IMR-90 (cell line): ENCODE measurements around the gene MEGF9. TPM values are rescaled to one million over a fixed set of nuclear protein-coding genes. Genes with fewer than 3 reads are reported as not detected.

Source experiments
- ATAC-seq: fragments of 200-7000 bp; cut with Tn5 transposase; 2 replicates; pipeline ENCODE4 v1.9.1; 2020; ENCODE audit warnings: low read depth, mild to moderate bottlenecking, moderate library complexity
- BruUV-seq: library from RNA; stranded (reverse); fragments of 400-500 nt; replicated peaks from 2 replicates; lab custom pipeline; 2021; lab: Mats Ljungman, UMichigan
- CTCF ChIA-PET: fragments of 300-600 bp; formaldehyde crosslinking; extraction: SDS; loops from one replicate; lab custom pipeline; 2021; ENCODE audit warnings: antibody characterized with exemption; lab: Yijun Ruan, JAX
- POLR2A ChIA-PET: fragments of 300-600 bp; sonication (Branson Sonifier 250); formaldehyde crosslinking; loops from one replicate; lab custom pipeline; 2022; ENCODE audit warnings: antibody characterized with exemption; ENCODE audit not compliant: unreplicated experiment; lab: Charles Lee
- DNase-seq: peaks from one replicate; pipeline ENCODE4 v3.0.0; 2013
- H2AFZ ChIP-seq: replicated peaks from 2 replicates; pipeline ENCODE3; 2013; ENCODE audit warnings: low read length, mild to moderate bottlenecking; ENCODE audit not compliant: poor library complexity
- H2AK5ac ChIP-seq: 2 replicates; pipeline ENCODE4 v1.6.1; 2013; ENCODE audit warnings: low read depth, low read length, inconsistent platforms
- H2AK9ac ChIP-seq: replicated peaks from 2 replicates; pipeline ENCODE3; 2013; ENCODE audit warnings: mild to moderate bottlenecking, low read depth, low read length, moderate library complexity; ENCODE audit not compliant: poor library complexity
- H2BK120ac ChIP-seq: 2 replicates; pipeline ENCODE4 v1.6.1; 2013; ENCODE audit warnings: low read depth, low read length, inconsistent platforms
- H2BK15ac ChIP-seq: 3 replicates; pipeline ENCODE4 v1.6.1; 2013; ENCODE audit warnings: low read depth, low read length, inconsistent platforms
- H2BK20ac ChIP-seq: 2 replicates; pipeline ENCODE4 v1.6.1; 2013; ENCODE audit warnings: low read depth, mild to moderate bottlenecking, inconsistent platforms, low read length, moderate library complexity
- H2BK5ac ChIP-seq: 2 replicates; pipeline ENCODE4 v1.6.1; 2013; ENCODE audit warnings: mild to moderate bottlenecking, low read depth, low read length, inconsistent platforms; ENCODE audit not compliant: poor library complexity, severe bottlenecking
- H3K14ac ChIP-seq: replicated peaks from 2 replicates; pipeline ENCODE4 v1.6.1; 2013; ENCODE audit warnings: low read depth, low read length, inconsistent platforms
- H3K18ac ChIP-seq: 2 replicates; pipeline ENCODE4 v1.6.1; 2013; ENCODE audit warnings: low read depth, low read length, control low read depth
- H3K23ac ChIP-seq: 2 replicates; pipeline ENCODE4 v1.6.1; 2013; ENCODE audit warnings: low read depth, low read length, inconsistent platforms
- H3K27ac ChIP-seq: 2 replicates; pipeline ENCODE4 v1.5.1; 2013; ENCODE audit warnings: mild to moderate bottlenecking, control low read depth, low read length; ENCODE audit not compliant: insufficient read depth
- H3K27me3 ChIP-seq: 2 replicates; pipeline ENCODE4 v1.6.1; 2013; ENCODE audit warnings: low read length; ENCODE audit not compliant: control insufficient read depth, insufficient read depth
- H3K36me3 ChIP-seq: 2 replicates; pipeline ENCODE4 v1.6.1; 2013; ENCODE audit warnings: low read length, mixed read lengths; ENCODE audit not compliant: control insufficient read depth, insufficient read depth
- H3K4ac ChIP-seq: 2 replicates; pipeline ENCODE4 v1.6.1; 2013; ENCODE audit warnings: low read depth, low read length, inconsistent platforms
- H3K4me1 ChIP-seq: 2 replicates; pipeline ENCODE4 v1.6.1; 2013; ENCODE audit warnings: low read length, mixed read lengths; ENCODE audit not compliant: control insufficient read depth, insufficient read depth
- H3K4me2 ChIP-seq: 2 replicates; pipeline ENCODE4 v1.6.1; 2013; ENCODE audit warnings: low read depth, mild to moderate bottlenecking, control low read depth, low read length, moderate library complexity
- H3K4me3 ChIP-seq: 2 replicates; pipeline ENCODE4 v1.5.1; 2013; ENCODE audit warnings: low read depth, mild to moderate bottlenecking, control low read depth, low read length, moderate library complexity; ENCODE audit not compliant: insufficient read depth
- H3K56ac ChIP-seq: 2 replicates; pipeline ENCODE4 v1.6.1; 2013; ENCODE audit warnings: low read length, inconsistent platforms; ENCODE audit not compliant: insufficient read depth; ENCODE audit errors: extremely low read depth
- H3K79me1 ChIP-seq, 2 experiments: 2 replicates each; pipeline ENCODE4 v1.6.1; 2013; ENCODE audit warnings: low read length in 2 of 2, inconsistent platforms in 1 of 2, low read depth in 1 of 2
- H3K9ac ChIP-seq: 2 replicates; pipeline ENCODE4 v1.6.1; 2013; ENCODE audit warnings: low read depth, low read length, control low read depth
- H3K9me1 ChIP-seq: 2 replicates; pipeline ENCODE4 v1.6.1; 2013; ENCODE audit warnings: low read length, inconsistent platforms; ENCODE audit not compliant: insufficient read depth
- H3K9me3 ChIP-seq: 2 replicates; pipeline ENCODE4 v1.6.1; 2013; ENCODE audit warnings: low read length; ENCODE audit not compliant: control insufficient read depth, insufficient read depth
- H4K20me1 ChIP-seq: 2 replicates; pipeline ENCODE4 v1.6.1; 2013; ENCODE audit warnings: low read length, inconsistent platforms; ENCODE audit not compliant: insufficient read depth
- H4K5ac ChIP-seq: 2 replicates; pipeline ENCODE4 v1.6.1; 2013; ENCODE audit warnings: mild to moderate bottlenecking, low read depth, low read length, control low read depth
- H4K8ac ChIP-seq, 2 experiments: 2 replicates each; pipeline ENCODE4 v1.6.1; 2013; ENCODE audit warnings: low read depth in 2 of 2, low read length in 2 of 2, control low read depth in 1 of 2, inconsistent platforms in 1 of 2
- H4K91ac ChIP-seq: 2 replicates; pipeline ENCODE4 v1.6.1; 2013; ENCODE audit warnings: low read depth, low read length, inconsistent platforms; ENCODE audit not compliant: insufficient read depth
- BHLHE40 ChIP-seq: fragments of 150-350 bp; IDR thresholded peaks from 2 replicates; pipeline ENCODE4 v1.6.1; 2016; ENCODE audit warnings: mild to moderate bottlenecking, low read depth, low read length
- CEBPB ChIP-seq: IDR thresholded peaks from 2 replicates; pipeline ENCODE4 v1.6.1; 2012; ENCODE audit warnings: low read depth, low read length, improper control_type of control experiment
- CHD1 ChIP-seq: IDR thresholded peaks from 2 replicates; pipeline ENCODE4 v1.6.1; 2012; ENCODE audit warnings: low read depth, low read length, improper control_type of control experiment
- FOS ChIP-seq: fragments of 150-350 bp; IDR thresholded peaks from 2 replicates; pipeline ENCODE4 v1.6.1; 2016; ENCODE audit warnings: low read depth, low read length
- MAFK ChIP-seq: IDR thresholded peaks from 2 replicates; pipeline ENCODE4 v1.6.1; 2012; ENCODE audit warnings: low read depth, low read length, improper control_type of control experiment
- MAZ ChIP-seq: IDR thresholded peaks from 2 replicates; pipeline ENCODE4 v1.6.1; 2012; ENCODE audit warnings: low read depth, mild to moderate bottlenecking, low read length, improper control_type of control experiment, moderate library complexity, borderline replicate concordance
- MXI1 ChIP-seq: IDR thresholded peaks from 2 replicates; pipeline ENCODE4 v1.6.1; 2012; ENCODE audit warnings: low read depth, mild to moderate bottlenecking, low read length, moderate library complexity, borderline replicate concordance
- NFE2L2 ChIP-seq: fragments of 150-350 bp; IDR thresholded peaks from 2 replicates; pipeline ENCODE4 v1.6.1; 2016; ENCODE audit warnings: low read depth, mild to moderate bottlenecking, low read length
- POLR2A ChIP-seq: IDR thresholded peaks from 2 replicates; pipeline ENCODE4 v1.6.1; 2012; ENCODE audit warnings: mild to moderate bottlenecking, low read depth, low read length
- RAD21 ChIP-seq: IDR thresholded peaks from 2 replicates; pipeline ENCODE4 v1.6.1; 2012; ENCODE audit warnings: low read length, improper control_type of control experiment
- RFX5 ChIP-seq: IDR thresholded peaks from 2 replicates; pipeline ENCODE4 v1.8.0; 2012; ENCODE audit warnings: low read depth, mild to moderate bottlenecking, low read length, moderate library complexity
- SMC3 ChIP-seq: fragments of 150-350 bp; IDR thresholded peaks from 2 replicates; pipeline ENCODE4 v1.6.1; 2016; ENCODE audit warnings: low read depth, mild to moderate bottlenecking, antibody characterized with exemption, low read length, moderate library complexity
- WGBS, 2 experiments: methylation state at CpG; one replicate each; pipeline versions ENCODE4 v1.1.5 to v1.1.7; 2013; ENCODE audit warnings: missing lambda C conversion rate in 2 of 2; ENCODE audit not compliant: insufficient read length in 1 of 2; ENCODE audit errors: extremely low coverage in 2 of 2; 5-methylcytosine and 5-hydroxymethylcytosine counted together
- dilution Hi-C: fragments of 300-500 bp; cut with HindIII; formaldehyde crosslinking; loops from one replicate; pipeline ENCODE4 v1.14.3; 2018; ENCODE audit warnings: low sequenced_read_pairs; ENCODE audit not compliant: unreplicated experiment
- in situ Hi-C: fragments of 300-500 bp; cut with MboI; formaldehyde crosslinking; loops from 3 replicates; pipeline ENCODE4 v1.14.3; 2019; ENCODE audit warnings: low sequenced_read_pairs, inconsistent platforms, mixed read lengths
- intact Hi-C: fragments of 100-400 bp; cut with micrococcal nuclease; formaldehyde crosslinking; loops from 2 replicates; pipeline ENCODE4 v1.10.0; 2022
- polyA plus RNA-seq, 3 experiments: library from polyadenylated mRNA; depleted of rRNA; stranded (reverse); fragments of >200 nt; gene quantifications; 2 replicates each; pipeline ENCODE4 v1.2.3, GENCODE V29; 2012; ENCODE audit warnings: low replicate concordance in 1 of 3
- total RNA-seq: library from RNA; depleted of rRNA; stranded (reverse); fragments of >200 nt; gene quantifications from 2 replicates; pipeline ENCODE4 v1.2.3, GENCODE V29; 2012
- TF ChIP-seq, protein P1 (sequence below): fragments of 150-350 bp; IDR thresholded peaks from 2 replicates; pipeline ENCODE4 v1.6.1; 2017; ENCODE audit warnings: mild to moderate bottlenecking, antibody characterized with exemption, low read length, low read depth
- TF ChIP-seq, protein P2 (sequence below): conservative IDR thresholded peaks from 2 replicates; pipeline ENCODE4 v1.5.1; 2012; ENCODE audit warnings: mild to moderate bottlenecking, low read depth, low read length, improper control_type of control experiment
- TF ChIP-seq, protein P3 (sequence below): fragments of 150-350 bp; IDR thresholded peaks from 2 replicates; pipeline ENCODE4 v1.6.1; 2016; ENCODE audit warnings: low read depth, mild to moderate bottlenecking, low read length, moderate library complexity, borderline replicate concordance

The MEGF9 gene
- total and polyA plus RNA-seq, 2 of the 4 experiments (the other 2 are of a cell fraction) = 3.4 TPM

DNA sequence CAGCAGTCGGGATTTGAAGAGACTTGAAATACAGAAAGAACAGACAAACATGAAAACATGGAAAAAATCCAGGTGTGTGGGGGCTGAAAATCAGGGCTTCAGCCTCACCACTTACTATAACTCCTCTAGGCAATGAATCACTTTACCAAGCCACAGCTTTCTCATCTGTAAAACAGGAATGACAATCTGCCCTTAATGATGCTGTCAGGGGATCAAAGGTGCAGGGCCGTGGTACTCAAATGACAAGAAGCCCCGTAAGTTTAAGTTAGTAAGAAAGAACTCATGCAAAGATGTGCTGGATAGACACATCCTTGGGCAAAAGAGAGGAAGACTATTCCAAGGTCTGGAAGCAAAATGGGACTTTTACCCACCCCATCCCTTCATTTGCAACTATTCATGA lies 44.3 kb upstream of the MEGF9 start:
- no CpG with 5 or more reads among the region's 3 CpGs for WGBS, 2 experiments
- H3K4me2 ChIP-seq = no peak overlapping the region
- H3K18ac ChIP-seq = no peak overlapping the region
- ChIA-PET CTCF (no interaction called here), POLR2A (no interaction called here)
- DNase-seq (no peak), ATAC-seq (no peak)
- in situ Hi-C loops = loop anchor here (10.0 to 25.0 kb wide), 2 partner anchors 306 to 629 kb away; no protein-coding TSS in a partner anchor
- H2BK120ac ChIP-seq = no peak overlapping the region
- 0 out of 2 replicates have a peak, but pooled peaks cover 3% of the 10 kb centered on the region for H4K20me1 ChIP-seq
- no peak overlapping the region for H2BK20ac ChIP-seq
- no peak overlapping the region for H2AK9ac ChIP-seq
- peaks cover 0 to 20% of the 10 kb centered on the region in 2 experiments; a peak in 2 of 4 replicates for H3K79me1 ChIP-seq
- intact Hi-C loops = loop anchor here (5.0 kb wide), 3 partner anchors 214 to 439 kb away; partner anchors contain the start of gene CNTRL
- BruUV-seq = no TSS peak
- no peak overlapping the region for H4K8ac ChIP-seq
- H2AK5ac ChIP-seq = no peak overlapping the region
- no peak overlapping the region for H4K5ac ChIP-seq
- H3K4me1 ChIP-seq = peaks cover 10% of the 10 kb centered on the region
- H3K27me3 ChIP-seq = no peaks in the 10 kb centered on the region
- dilution Hi-C loops = no loop called here
- no peak overlapping the region for H3K14ac ChIP-seq
- H3K36me3 ChIP-seq = peaks cover 9% of the 10 kb centered on the region
- H3K4me3 ChIP-seq = no peak overlapping the region
- no peak overlapping the region for H2AFZ ChIP-seq
- H3K4ac ChIP-seq = no peak overlapping the region
- no peak overlapping the region for H2BK5ac ChIP-seq
- TF ChIP-seq, protein P1, sequence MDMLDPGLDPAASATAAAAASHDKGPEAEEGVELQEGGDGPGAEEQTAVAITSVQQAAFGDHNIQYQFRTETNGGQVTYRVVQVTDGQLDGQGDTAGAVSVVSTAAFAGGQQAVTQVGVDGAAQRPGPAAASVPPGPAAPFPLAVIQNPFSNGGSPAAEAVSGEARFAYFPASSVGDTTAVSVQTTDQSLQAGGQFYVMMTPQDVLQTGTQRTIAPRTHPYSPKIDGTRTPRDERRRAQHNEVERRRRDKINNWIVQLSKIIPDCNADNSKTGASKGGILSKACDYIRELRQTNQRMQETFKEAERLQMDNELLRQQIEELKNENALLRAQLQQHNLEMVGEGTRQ = no peak
- TF ChIP-seq CEBPB (no peak), BHLHE40 (no peak), RAD21 (no peak), CHD1 (no peak), MAFK (no peak), MXI1 (no peak), MAZ (no peak), NFE2L2 (no peak), POLR2A (no peak), RFX5 (no peak), FOS (no peak), SMC3 (no peak)
- TF ChIP-seq, protein P2, sequence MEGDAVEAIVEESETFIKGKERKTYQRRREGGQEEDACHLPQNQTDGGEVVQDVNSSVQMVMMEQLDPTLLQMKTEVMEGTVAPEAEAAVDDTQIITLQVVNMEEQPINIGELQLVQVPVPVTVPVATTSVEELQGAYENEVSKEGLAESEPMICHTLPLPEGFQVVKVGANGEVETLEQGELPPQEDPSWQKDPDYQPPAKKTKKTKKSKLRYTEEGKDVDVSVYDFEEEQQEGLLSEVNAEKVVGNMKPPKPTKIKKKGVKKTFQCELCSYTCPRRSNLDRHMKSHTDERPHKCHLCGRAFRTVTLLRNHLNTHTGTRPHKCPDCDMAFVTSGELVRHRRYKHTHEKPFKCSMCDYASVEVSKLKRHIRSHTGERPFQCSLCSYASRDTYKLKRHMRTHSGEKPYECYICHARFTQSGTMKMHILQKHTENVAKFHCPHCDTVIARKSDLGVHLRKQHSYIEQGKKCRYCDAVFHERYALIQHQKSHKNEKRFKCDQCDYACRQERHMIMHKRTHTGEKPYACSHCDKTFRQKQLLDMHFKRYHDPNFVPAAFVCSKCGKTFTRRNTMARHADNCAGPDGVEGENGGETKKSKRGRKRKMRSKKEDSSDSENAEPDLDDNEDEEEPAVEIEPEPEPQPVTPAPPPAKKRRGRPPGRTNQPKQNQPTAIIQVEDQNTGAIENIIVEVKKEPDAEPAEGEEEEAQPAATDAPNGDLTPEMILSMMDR = no peak
- TF ChIP-seq, protein P3, sequence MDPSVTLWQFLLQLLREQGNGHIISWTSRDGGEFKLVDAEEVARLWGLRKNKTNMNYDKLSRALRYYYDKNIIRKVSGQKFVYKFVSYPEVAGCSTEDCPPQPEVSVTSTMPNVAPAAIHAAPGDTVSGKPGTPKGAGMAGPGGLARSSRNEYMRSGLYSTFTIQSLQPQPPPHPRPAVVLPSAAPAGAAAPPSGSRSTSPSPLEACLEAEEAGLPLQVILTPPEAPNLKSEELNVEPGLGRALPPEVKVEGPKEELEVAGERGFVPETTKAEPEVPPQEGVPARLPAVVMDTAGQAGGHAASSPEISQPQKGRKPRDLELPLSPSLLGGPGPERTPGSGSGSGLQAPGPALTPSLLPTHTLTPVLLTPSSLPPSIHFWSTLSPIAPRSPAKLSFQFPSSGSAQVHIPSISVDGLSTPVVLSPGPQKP = no peak
- no peak overlapping the region for H3K56ac ChIP-seq
- no peak overlapping the region for H4K91ac ChIP-seq
- no peak overlapping the region for H3K27ac ChIP-seq
- H3K9me1 ChIP-seq = 0 out of 2 replicates have a peak, but pooled peaks cover 2% of the 10 kb centered on the region
- no peak overlapping the region for H2BK15ac ChIP-seq
- no peak overlapping the region for H3K23ac ChIP-seq
- H3K9ac ChIP-seq = no peak overlapping the region
- no peaks in the 10 kb centered on the region for H3K9me3 ChIP-seq
